Endodermal cell (in vitro differentiated cells): ENCODE data around the gene SERPINE1. TPM values are rescaled to one million over a fixed set of nuclear protein-coding genes. Genes with fewer than 3 reads are reported as not detected.
A peak's percentile ranks its signal among the peaks of the same experiment; 100 is the strongest.

Source experiments
- DNase-seq: peaks from one replicate; pipeline ENCODE4 v3.0.0-alpha.2; 2017
- H3K27ac ChIP-seq: 2 replicates; pipeline ENCODE4 v1.5.1; 2013; ENCODE audit warnings: mild to moderate bottlenecking, low read depth, low read length, moderate library complexity
- H3K27me3 ChIP-seq: 2 replicates; pipeline ENCODE4 v1.6.1; 2013; ENCODE audit warnings: mild to moderate bottlenecking, low read length, moderate library complexity; ENCODE audit not compliant: insufficient read depth, control insufficient read depth, poor library complexity, severe bottlenecking
- H3K36me3 ChIP-seq: 2 replicates; pipeline ENCODE4 v1.7.0; 2013; ENCODE audit warnings: mild to moderate bottlenecking, low read length, moderate library complexity; ENCODE audit not compliant: control insufficient read depth, insufficient read depth
- H3K4me1 ChIP-seq: one replicate; pipeline ENCODE4 v1.7.0; 2013; ENCODE audit warnings: low read length; ENCODE audit not compliant: control insufficient read depth, insufficient read depth
- H3K4me3 ChIP-seq: 2 replicates; pipeline ENCODE4 v1.5.1; 2013; ENCODE audit warnings: mild to moderate bottlenecking, low read length, moderate library complexity
- H3K9ac ChIP-seq: 2 replicates; pipeline ENCODE4 v1.6.1; 2013; ENCODE audit warnings: mild to moderate bottlenecking, low read length, moderate library complexity; ENCODE audit not compliant: poor library complexity, severe bottlenecking; ENCODE audit errors: extremely low read depth
- H3K9me3 ChIP-seq: 2 replicates; pipeline ENCODE4 v1.6.1; 2013; ENCODE audit warnings: mild to moderate bottlenecking, low read length, moderate library complexity; ENCODE audit not compliant: control insufficient read depth
- H3K27ac Mint-ChIP-seq: 2 replicates; pipeline ENCODE4 v1.8.0; 2020; ENCODE audit warnings: mixed read lengths
- H3K27me3 Mint-ChIP-seq: 2 replicates; pipeline ENCODE4 v1.8.0; 2021; ENCODE audit warnings: mild to moderate bottlenecking, mixed read lengths; ENCODE audit not compliant: insufficient read depth
- H3K36me3 Mint-ChIP-seq: 2 replicates; pipeline ENCODE4 v1.8.0; 2020; ENCODE audit warnings: low read depth, mixed read lengths
- H3K4me1 Mint-ChIP-seq: 2 replicates; pipeline ENCODE4 v1.8.0; 2020; ENCODE audit warnings: mixed read lengths
- H3K4me3 Mint-ChIP-seq: 2 replicates; pipeline ENCODE4 v1.8.0; 2020; ENCODE audit warnings: mild to moderate bottlenecking, moderate library complexity, mixed read lengths
- H3K9me3 Mint-ChIP-seq: 2 replicates; pipeline ENCODE4 v1.8.0; 2020; ENCODE audit warnings: mild to moderate bottlenecking, mixed read lengths
- WGBS, 2 experiments: methylation state at CpG; one replicate each; pipeline versions ENCODE4 v1.1.5 to v1.1.7; 2013; ENCODE audit warnings: missing lambda C conversion rate in 2 of 2, mixed read lengths in 1 of 2; ENCODE audit not compliant: insufficient coverage in 1 of 2, insufficient read length in 1 of 2; 5-methylcytosine and 5-hydroxymethylcytosine counted together
- long read RNA-seq, 4 experiments: library from polyadenylated mRNA in 2 of 4; library from RNA in 1 of 4; library from capped mRNA in 1 of 4; stranded (forward) in 3 of 4; unstranded in 1 of 4; transcript quantifications; one replicate each; pipeline ENCODE4 v2.0.0, GENCODE V29; 2020 to 2021; ENCODE audit warnings: inconsistent platforms in 1 of 4
- polyA plus RNA-seq, 2 experiments: library from polyadenylated mRNA; stranded (reverse); fragments of 50-300 nt; gene quantifications; one replicate each; pipeline ENCODE4 v1.2.3, GENCODE V29; 2013
- total RNA-seq, 2 donors: library from RNA; stranded (reverse); fragmentation: NEBNext Ultra II Directional in 1 of 2; extraction: Animal tissue kit (Norgen Biotek cat#: 25700) in 1 of 2; gene quantifications; 2 replicates in 1 of 2; 3 replicates in 1 of 2; pipeline ENCODE4 v1.2.1, GENCODE V29; 2021
- TF ChIP-seq, protein P1 (sequence below): fragments of 200-600 bp; sonication (generic); conservative IDR thresholded peaks from 2 replicates; pipeline ENCODE4 v1.5.0; 2021; ENCODE audit warnings: antibody characterized with exemption, mild to moderate bottlenecking

The SERPINE1 gene
- 1 to 10 TPM in 1 of 2 donors, under 1 TPM in 1; 0.89 to 4.9 TPM for total RNA-seq
- 6.6 TPM for polyA plus RNA-seq (2013, experiment 1 of 2)
- 8.2 TPM for polyA plus RNA-seq (2013, experiment 2 of 2)
- long read RNA-seq, experiment 1, partial matches to known transcripts: 0 of 1 reads
- long read RNA-seq, experiment 1, other reads (novel, unspliced or antisense): 1 of 1 reads
- long read RNA-seq, experiment 2, partial matches to known transcripts: 1 of 4 reads
- long read RNA-seq, experiment 2, other reads (novel, unspliced or antisense): 0 of 4 reads
- long read RNA-seq, experiment 3, transcript SERPINE1-201 (9 exons, 3,190 nt): major isoform, 9 of 9 reads
- long read RNA-seq, experiment 3, partial matches to known transcripts: 0 of 9 reads
- long read RNA-seq, experiment 3, other reads (novel, unspliced or antisense): 0 of 9 reads
- long read RNA-seq, experiment 4: 0 reads

DNA sequence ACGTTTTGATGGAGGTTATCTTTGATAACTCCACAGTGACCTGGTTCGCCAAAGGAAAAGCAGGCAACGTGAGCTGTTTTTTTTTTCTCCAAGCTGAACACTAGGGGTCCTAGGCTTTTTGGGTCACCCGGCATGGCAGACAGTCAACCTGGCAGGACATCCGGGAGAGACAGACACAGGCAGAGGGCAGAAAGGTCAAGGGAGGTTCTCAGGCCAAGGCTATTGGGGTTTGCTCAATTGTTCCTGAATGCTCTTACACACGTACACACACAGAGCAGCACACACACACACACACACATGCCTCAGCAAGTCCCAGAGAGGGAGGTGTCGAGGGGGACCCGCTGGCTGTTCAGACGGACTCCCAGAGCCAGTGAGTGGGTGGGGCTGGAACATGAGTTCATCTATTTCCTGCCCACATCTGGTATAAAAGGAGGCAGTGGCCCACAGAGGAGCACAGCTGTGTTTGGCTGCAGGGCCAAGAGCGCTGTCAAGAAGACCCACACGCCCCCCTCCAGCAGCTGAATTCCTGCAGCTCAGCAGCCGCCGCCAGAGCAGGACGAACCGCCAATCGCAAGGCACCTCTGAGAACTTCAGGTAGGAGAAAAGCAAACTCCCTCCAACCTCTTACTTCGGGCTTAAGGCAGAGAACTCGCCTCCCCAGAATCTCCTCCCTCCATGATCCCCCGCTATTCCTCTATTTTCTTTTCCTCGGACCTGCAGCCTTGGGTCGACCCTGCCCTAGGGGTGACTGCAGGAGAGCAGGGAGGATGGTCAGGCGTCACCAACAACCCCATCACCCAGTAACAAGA lies at the start of gene SERPINE1:
SERPINE1 (plus strand) TSS at position 454 of the 809 bp plus-strand sequence. CDS start 1,290 bp downstream, outside the sequence.
- TF ChIP-seq, protein P1, sequence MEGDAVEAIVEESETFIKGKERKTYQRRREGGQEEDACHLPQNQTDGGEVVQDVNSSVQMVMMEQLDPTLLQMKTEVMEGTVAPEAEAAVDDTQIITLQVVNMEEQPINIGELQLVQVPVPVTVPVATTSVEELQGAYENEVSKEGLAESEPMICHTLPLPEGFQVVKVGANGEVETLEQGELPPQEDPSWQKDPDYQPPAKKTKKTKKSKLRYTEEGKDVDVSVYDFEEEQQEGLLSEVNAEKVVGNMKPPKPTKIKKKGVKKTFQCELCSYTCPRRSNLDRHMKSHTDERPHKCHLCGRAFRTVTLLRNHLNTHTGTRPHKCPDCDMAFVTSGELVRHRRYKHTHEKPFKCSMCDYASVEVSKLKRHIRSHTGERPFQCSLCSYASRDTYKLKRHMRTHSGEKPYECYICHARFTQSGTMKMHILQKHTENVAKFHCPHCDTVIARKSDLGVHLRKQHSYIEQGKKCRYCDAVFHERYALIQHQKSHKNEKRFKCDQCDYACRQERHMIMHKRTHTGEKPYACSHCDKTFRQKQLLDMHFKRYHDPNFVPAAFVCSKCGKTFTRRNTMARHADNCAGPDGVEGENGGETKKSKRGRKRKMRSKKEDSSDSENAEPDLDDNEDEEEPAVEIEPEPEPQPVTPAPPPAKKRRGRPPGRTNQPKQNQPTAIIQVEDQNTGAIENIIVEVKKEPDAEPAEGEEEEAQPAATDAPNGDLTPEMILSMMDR: peak; percentile 59
- peaks cover 10% of the 10 kb centered on the region for H3K27me3 Mint-ChIP-seq
- no peak within 1 kb of the TSS for H3K27ac ChIP-seq
- WGBS, 2 experiments: 27 to 30% methylated on average over 10 to 22 of the region's 22 CpGs
- H3K27ac Mint-ChIP-seq: peak within 1 kb of the TSS; percentile 85
- H3K4me1 Mint-ChIP-seq: peaks cover 37% of the 10 kb centered on the region
- H3K4me3 ChIP-seq: peak within 1 kb of the TSS; percentile 64
- H3K9me3 Mint-ChIP-seq: peaks cover 10% of the 10 kb centered on the region
- peaks cover 3% of the 10 kb centered on the region for H3K4me1 ChIP-seq
- DNase-seq: peak; percentile 90
- no peaks in the 10 kb centered on the region for H3K36me3 ChIP-seq
- H3K9me3 ChIP-seq: no peaks in the 10 kb centered on the region
- peak within 1 kb of the TSS; percentile 32 for H3K4me3 Mint-ChIP-seq
- H3K9ac ChIP-seq: no peak within 1 kb of the TSS
- no peaks in the 10 kb centered on the region for H3K36me3 Mint-ChIP-seq
- H3K27me3 ChIP-seq: no peaks in the 10 kb centered on the region

DNA sequence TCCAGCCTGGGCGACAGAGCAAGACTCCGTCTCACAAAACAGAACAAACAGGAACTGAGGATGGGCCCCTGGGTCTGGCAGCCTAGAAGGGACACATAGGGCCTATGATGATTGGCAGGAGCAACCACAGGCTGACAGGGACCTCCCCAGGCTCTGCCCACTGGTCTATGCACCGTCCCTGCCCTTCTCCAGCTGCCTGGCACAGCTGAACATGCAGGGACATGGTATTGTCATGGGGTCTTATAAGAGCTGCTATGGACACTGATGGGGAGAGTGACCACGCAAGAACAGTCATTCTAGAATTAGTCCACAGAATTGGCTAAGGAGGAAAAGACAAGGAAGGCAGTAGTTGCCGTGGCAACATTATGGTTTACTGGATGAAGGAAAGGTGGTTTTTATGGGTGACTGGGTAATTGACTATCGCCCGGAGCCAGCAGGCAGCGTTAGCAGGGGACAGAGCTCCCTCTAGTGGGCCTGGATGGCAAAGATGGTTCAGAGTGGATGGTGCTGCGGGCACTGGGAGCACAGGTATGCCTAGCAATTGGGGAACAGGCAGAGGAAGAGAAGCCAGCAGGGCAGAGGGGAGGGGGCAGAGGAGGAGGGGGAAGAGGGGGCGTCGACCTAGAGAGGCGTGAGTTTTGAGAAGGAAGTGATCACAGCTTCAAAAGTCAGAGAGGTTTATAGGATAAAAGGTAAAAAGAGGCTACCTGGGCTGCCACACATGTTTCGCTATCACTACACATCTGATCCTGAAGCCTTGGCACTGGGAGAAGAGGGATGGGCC lies 49.4 kb upstream of the SERPINE1 start:
- WGBS, 2 experiments: 34% methylated on average over 10 to 13 of the region's 13 CpGs
- no peaks in the 10 kb centered on the region for H3K27me3 ChIP-seq
- no peaks in the 10 kb centered on the region for H3K36me3 Mint-ChIP-seq
- H3K9me3 Mint-ChIP-seq: no peaks in the 10 kb centered on the region
- TF ChIP-seq, protein P1: peak; percentile 91
- DNase-seq: peak; percentile 99
- H3K4me1 ChIP-seq: no peaks in the 10 kb centered on the region
- H3K27ac Mint-ChIP-seq: no peak overlapping the region
- H3K27ac ChIP-seq: no peak overlapping the region
- no peaks in the 10 kb centered on the region for H3K4me1 Mint-ChIP-seq
- H3K9ac ChIP-seq: no peak overlapping the region
- no peaks in the 10 kb centered on the region for H3K9me3 ChIP-seq
- no peak overlapping the region for H3K4me3 ChIP-seq
- no peaks in the 10 kb centered on the region for H3K27me3 Mint-ChIP-seq
- no peak overlapping the region for H3K4me3 Mint-ChIP-seq
- H3K36me3 ChIP-seq: no peaks in the 10 kb centered on the region

DNA sequence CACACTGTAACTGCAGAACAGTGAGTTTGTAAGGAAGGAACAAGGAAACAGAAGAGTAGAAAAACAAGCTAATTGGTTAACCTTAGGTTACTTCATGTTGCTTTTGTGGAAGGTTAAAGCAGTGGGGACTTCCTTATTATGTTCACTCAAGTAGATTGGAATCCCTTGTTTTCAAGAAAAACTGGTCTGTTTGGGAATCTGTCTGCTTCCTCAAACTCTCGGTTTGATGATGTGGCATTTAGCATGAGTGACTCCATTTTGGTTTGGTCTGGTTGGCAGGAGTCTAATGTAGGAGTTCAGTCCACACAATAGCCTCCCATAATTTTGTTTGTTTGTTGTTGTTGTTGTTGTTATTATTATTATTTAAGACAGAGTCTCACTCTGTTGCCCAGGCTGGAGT lies 45.5 kb upstream of the SERPINE1 start:
- no peaks in the 10 kb centered on the region for H3K9me3 Mint-ChIP-seq

More for the DNA sequence above, 45.5 kb upstream of the SERPINE1 start:
- Histone ChIP-seq H3K36me3 (no peaks in the 10 kb centered on the region), H3K27me3 (no peaks in the 10 kb centered on the region), H3K27ac (no peak overlapping the region), H3K4me1 (no peaks in the 10 kb centered on the region), H3K9me3 (no peaks in the 10 kb centered on the region), H3K4me3 (no peak overlapping the region), H3K9ac (no peak overlapping the region)
- H3K36me3 Mint-ChIP-seq: no peaks in the 10 kb centered on the region
- WGBS, 2 experiments: 95% methylated on average over 1 of the region's 1 CpG; no CpG with 5 or more reads in 1 of the 2 experiments
- H3K27me3 Mint-ChIP-seq: no peaks in the 10 kb centered on the region
- TF ChIP-seq, protein P1: no peak
- DNase-seq: no peak
- H3K4me3 Mint-ChIP-seq: no peak overlapping the region
- peaks cover 7% of the 10 kb centered on the region for H3K4me1 Mint-ChIP-seq
- no peak overlapping the region for H3K27ac Mint-ChIP-seq
